ENCODE results near the gene RTN4. TPM values are rescaled to one million over a fixed set of nuclear protein-coding genes. Genes with fewer than 3 reads are reported as not detected.
A peak's percentile ranks its signal among the peaks of the same experiment; 100 is the strongest.

RTN4 gene
- total RNA-seq, 1 experiment from 2014 or later, result 295 TPM

- no peak for DNase-seq (ENCODE audit: low read depth)
These were observed 4.5 kb downstream of the RTN4 start for GRCh38 chr2:55045780-55046179.

GRCh38 chr2:55043841-55044240 lies 6.4 kb downstream of the RTN4 start:
- no peak for DNase-seq (ENCODE audit: low read depth)

GRCh38 chr2:55038428-55038827 lies 11.8 kb downstream of the RTN4 start:
- DNase-seq (ENCODE audit: low read depth), result no peak

- no peak for DNase-seq (ENCODE audit: low read depth)
These were observed 14.5 kb downstream of the RTN4 start for GRCh38 chr2:55035716-55036115.

GRCh38 chr2:55033921-55034320 lies 16.3 kb downstream of the RTN4 start:
- DNase-seq (ENCODE audit: low read depth), result no peak

- DNase-seq (ENCODE audit: low read depth), result no peak
These were observed 17.0 kb downstream of the RTN4 start for GRCh38 chr2:55033076-55033742.

GRCh38 chr2:55031505-55031904 lies 18.7 kb downstream of the RTN4 start:
- no peak for DNase-seq (ENCODE audit: low read depth)

- no peak for DNase-seq (ENCODE audit: low read depth)
These were observed 19.5 kb downstream of the RTN4 start for GRCh38 chr2:55030766-55031165.

GRCh38 chr2:55029098-55029497 lies 21.2 kb downstream of the RTN4 start:
- no peak for DNase-seq (ENCODE audit: low read depth)

- no peak for DNase-seq (ENCODE audit: low read depth)
These were observed 23.0 kb downstream of the RTN4 start for GRCh38 chr2:55027226-55027625.

GRCh38 chr2:55026202-55026601 lies 24.0 kb downstream of the RTN4 start:
- no peak for DNase-seq (ENCODE audit: low read depth)

- DNase-seq (ENCODE audit: low read depth), result no peak
These were observed 24.6 kb downstream of the RTN4 start for GRCh38 chr2:55025627-55026026.

GRCh38 chr2:55025082-55025481 lies 25.2 kb downstream of the RTN4 start:
- DNase-seq (ENCODE audit: low read depth), result no peak

GRCh38 chr2:55022476-55022875 lies 27.8 kb downstream of the RTN4 start:
- no peak for DNase-seq (ENCODE audit: low read depth)

- DNase-seq (ENCODE audit: low read depth), result peak; percentile 28
These were observed 30.6 kb downstream of the RTN4 start for GRCh38 chr2:55019526-55020258.

- DNase-seq (ENCODE audit: low read depth), result no peak
These were observed 31.6 kb downstream of the RTN4 start for GRCh38 chr2:55018619-55019018.

- DNase-seq (ENCODE audit: low read depth), result no peak
These were observed 32.4 kb downstream of the RTN4 start for GRCh38 chr2:55017880-55018279.

- DNase-seq (ENCODE audit: low read depth), result no peak
These were observed 32.8 kb downstream of the RTN4 start for GRCh38 chr2:55017428-55017827.

- DNase-seq (ENCODE audit: low read depth), result peak; percentile 51
These were observed 35.0 kb downstream of the RTN4 start for GRCh38 chr2:55014962-55015939.

GRCh38 chr2:55013936-55014335 lies 36.3 kb downstream of the RTN4 start:
- no peak for DNase-seq (ENCODE audit: low read depth)

GRCh38 chr2:55012672-55013484 lies 37.4 kb downstream of the RTN4 start:
- no peak for DNase-seq (ENCODE audit: low read depth)
